K562 (cell line): Measurements from ENCODE around the gene POLR1C. TPM values are rescaled to one million over a fixed set of nuclear protein-coding genes. Genes with fewer than 3 reads are reported as not detected.

ENCODE experiments used
- ARID4B ChIP-seq: sonication (generic); formaldehyde crosslinking; IDR thresholded peaks from 2 replicates; pipeline ENCODE4 v1.8.0; 2022; ENCODE audit warnings: mild to moderate bottlenecking, missing genetic modification reagents
- ATF4 ChIP-seq: fragments of 450-650 bp; formaldehyde crosslinking; IDR thresholded peaks from 2 replicates; pipeline ENCODE4 v1.4.0; 2022; ENCODE audit warnings: mild to moderate bottlenecking, moderate library complexity
- BRF2 ChIP-seq: IDR thresholded peaks from 3 replicates; pipeline ENCODE4 v1.6.1; 2011; ENCODE audit warnings: borderline replicate concordance, mild to moderate bottlenecking; ENCODE audit not compliant: insufficient read length, insufficient read depth
- CCNT2 ChIP-seq: IDR thresholded peaks from 2 replicates; pipeline ENCODE4 v1.6.1; 2011; ENCODE audit warnings: borderline replicate concordance, low read depth, mild to moderate bottlenecking, moderate library complexity, mixed read lengths, low read length; ENCODE audit not compliant: insufficient read length; ENCODE audit errors: extremely low read depth
- FOXA1 ChIP-seq: fragments of 450-650 bp; IDR thresholded peaks from 2 replicates; pipeline ENCODE4 v1.6.1; 2016; ENCODE audit warnings: mild to moderate bottlenecking, borderline replicate concordance
- HIVEP1 ChIP-seq: fragments of 250-450 bp; sonication (Bioruptor Pico); IDR thresholded peaks from 2 replicates; pipeline ENCODE4 v1.4.0; 2020; ENCODE audit warnings: mild to moderate bottlenecking
- HNRNPL ChIP-seq: fragments of 200-400 bp; formaldehyde crosslinking; IDR thresholded peaks from 2 replicates; pipeline ENCODE4 v1.6.1; 2017; ENCODE audit warnings: low read depth, mild to moderate bottlenecking, low read length
- ILK ChIP-seq: fragments of 450-650 bp; IDR thresholded peaks from 2 replicates; pipeline ENCODE4 v1.6.1; 2016; ENCODE audit warnings: missing genetic modification characterization, low read depth, mild to moderate bottlenecking, missing compliant biosample characterization, moderate library complexity, borderline replicate concordance
- LCOR ChIP-seq: sonication (generic); formaldehyde crosslinking; IDR thresholded peaks from 2 replicates; pipeline ENCODE4 v1.8.0; 2022; ENCODE audit warnings: mild to moderate bottlenecking, missing genetic modification reagents
- MAFG ChIP-seq: fragments of 450-650 bp; conservative IDR thresholded peaks from 2 replicates; pipeline ENCODE4 v1.6.1; 2016; ENCODE audit warnings: missing genetic modification characterization, missing compliant biosample characterization
- MED1 ChIP-seq: sonication (generic); formaldehyde crosslinking; IDR thresholded peaks from 2 replicates; pipeline ENCODE4 v1.8.1; 2023; ENCODE audit warnings: missing genetic modification reagents, borderline replicate concordance
- NONO ChIP-seq, 2 experiments: fragments of 200-400 bp in 1 of 2; fragments of 450-650 bp in 1 of 2; formaldehyde crosslinking in 1 of 2; IDR thresholded peaks; 2 replicates each; pipeline ENCODE4 v1.6.1; 2017; ENCODE audit warnings: low read depth in 2 of 2, mild to moderate bottlenecking in 2 of 2, moderate library complexity in 2 of 2, low read length in 1 of 2
- SETDB1 ChIP-seq: IDR thresholded peaks from one replicate; pipeline ENCODE4 v1.6.1; 2012; ENCODE audit warnings: low read length, control low read depth, inconsistent platforms
- ZHX1 ChIP-seq: fragments of 150-350 bp; conservative IDR thresholded peaks from 2 replicates; pipeline ENCODE4 v1.6.1; 2014; ENCODE audit warnings: low read length
- ZNF512 ChIP-seq: IDR thresholded peaks from 2 replicates; pipeline ENCODE4 v1.6.1; 2016; ENCODE audit warnings: missing genetic modification characterization, missing compliant biosample characterization
- polyA plus RNA-seq, 8 experiments: library from polyadenylated mRNA; depleted of rRNA in 4 of 8; stranded (reverse) in 5 of 8; unstranded in 3 of 8; fragments of >200 nt; fragmentation: Nextera tagmentation in 2 of 8; fragmentation: Illumina TruSeq in 1 of 8; extraction: Ambion mirVana in 2 of 8; extraction: Trizol in 1 of 8; gene quantifications; 2 replicates each; pipeline versions ENCODE4 v1.2.1 to v1.2.3, GENCODE V29; 2011 to 2014; ENCODE audit warnings: inconsistent platforms in 1 of 8, missing spikeins in 1 of 8
- total RNA-seq, 7 experiments: library from RNA; depleted of rRNA in 6 of 7; stranded (reverse); fragments of >200 nt in 6 of 7; fragmentation: Illumina TruSeq in 2 of 7; extraction: Trizol in 2 of 7; gene quantifications; 2 replicates each; pipeline versions ENCODE4 v1.2.1 to v1.2.3, GENCODE V29; 2011 to 2021; ENCODE audit warnings: low replicate concordance in 1 of 7

Gene POLR1C
- total and polyA plus RNA-seq, 9 of the 15 experiments (the other 6 are each of a cell fraction or from before 2014, with no cell fraction given) = 83.5 to 429 (median 120) TPM

GRCh38 chr6:43477235-43478007 lies 39.5 kb upstream of the POLR1C start, which contains the start of gene TJAP1 (continued):
- TF ChIP-seq ATF4 (CRISPR knock-in tag) (no peak), ZHX1 (no peak), MED1 (CRISPR knock-in tag) (no peak), HNRNPL (no peak), ILK (tag) (no peak), ZNF512 (tag) (peak; percentile 82), NONO (IDR thresholded peaks at IDR 0.05; ENCODE audit: low read depth in 2 of 2, low read length in 1 of 2) (peak in 1 of 2 experiments; percentile 56; a peak in 1 of 4 replicates), ARID4B (CRISPR knock-in tag) (no peak), LCOR (CRISPR knock-in tag) (0 out of 2 replicates have a peak, but pooled peaks have one; percentile 46), SETDB1 (no peak), MAFG (tag) (no peak), CCNT2 (peak; percentile 68), BRF2 (no peak), HIVEP1 (peak; percentile 68; the same call in 1 of the 2 replicates), FOXA1 (no peak)
